IPS-20b (cell line): Measurements from ENCODE around the gene DCUN1D1.
A peak's percentile ranks its signal among the peaks of the same experiment; 100 is the strongest.

ENCODE experiments used
- H3K27ac ChIP-seq: one replicate; pipeline ENCODE4 v1.5.1; 2013; ENCODE audit warnings: low read length
- H3K27me3 ChIP-seq: 2 replicates; pipeline ENCODE4 v1.6.1; 2013; ENCODE audit warnings: mild to moderate bottlenecking, low read length, inconsistent platforms; ENCODE audit not compliant: insufficient read depth
- H3K36me3 ChIP-seq: 2 replicates; pipeline ENCODE4 v1.6.1; 2013; ENCODE audit warnings: low read depth, mild to moderate bottlenecking, inconsistent platforms, low read length, moderate library complexity; ENCODE audit not compliant: insufficient read depth
- H3K4me1 ChIP-seq: 2 replicates; pipeline ENCODE4 v1.6.1; 2013; ENCODE audit warnings: mild to moderate bottlenecking, control low read depth, inconsistent platforms, low read length, moderate library complexity; ENCODE audit not compliant: insufficient read depth
- H3K4me3 ChIP-seq: 2 replicates; pipeline ENCODE4 v1.5.1; 2013; ENCODE audit warnings: mild to moderate bottlenecking, low read length, inconsistent platforms
- H3K9ac ChIP-seq: 2 replicates; pipeline ENCODE4 v1.6.1; 2013; ENCODE audit warnings: low read depth, mild to moderate bottlenecking, inconsistent platforms, low read length, moderate library complexity
- H3K9me3 ChIP-seq: 2 replicates; pipeline ENCODE4 v1.6.1; 2013; ENCODE audit warnings: mild to moderate bottlenecking, low read depth, low read length, inconsistent platforms; ENCODE audit not compliant: insufficient read depth

DCUN1D1 gene

DNA sequence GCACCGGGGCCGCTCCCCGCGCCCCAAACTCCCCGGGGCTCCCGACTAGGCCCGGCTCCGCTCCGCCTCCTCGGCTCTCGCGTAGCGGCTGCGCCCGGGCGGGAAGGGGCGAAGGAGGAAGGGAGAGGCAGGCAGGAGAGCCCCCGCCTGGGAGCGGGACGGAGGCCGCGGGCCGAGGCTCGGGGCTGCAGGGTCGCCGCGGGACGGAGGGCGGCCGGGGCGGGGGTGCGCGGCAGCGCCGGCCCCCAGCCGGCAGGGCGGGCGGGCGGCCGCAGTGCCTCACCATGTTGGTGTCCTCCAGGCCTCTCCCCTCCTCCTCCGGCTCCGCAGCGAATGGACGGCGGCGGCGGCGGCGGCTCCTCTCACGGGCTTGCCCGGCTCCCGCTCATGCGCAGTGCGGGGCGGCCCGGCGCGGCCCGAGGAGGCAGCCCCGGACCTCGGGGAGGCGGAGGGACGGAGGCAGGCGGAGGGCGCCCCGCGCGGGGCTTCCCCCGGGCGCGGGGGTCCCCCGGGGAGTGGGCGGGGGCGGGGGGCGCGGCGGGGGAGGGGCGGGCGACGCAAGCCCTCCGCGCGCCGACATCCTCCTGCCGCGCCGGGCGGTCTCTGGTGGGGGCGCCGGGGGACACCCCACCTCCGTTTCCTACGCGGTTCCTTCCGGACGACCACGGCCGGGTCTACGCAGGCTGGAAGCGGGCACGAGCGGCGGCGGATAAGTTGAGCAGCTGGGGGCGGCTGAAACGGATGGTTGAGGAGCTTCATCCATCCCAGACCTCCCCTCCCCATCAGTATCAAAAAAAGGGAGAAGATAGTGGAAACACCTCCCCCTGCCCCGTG is at the start of gene DCUN1D1:
Gene DCUN1D1 (minus strand): TSS at position 335 of the 834 bp plus-strand sequence. CDS start 49 bp downstream, at position 286.
- no peaks in the 10 kb centered on the region for H3K9me3 ChIP-seq
- no peaks in the 10 kb centered on the region for H3K27me3 ChIP-seq
- H3K9ac ChIP-seq = peak within 1 kb of the TSS; percentile 93
- peak within 1 kb of the TSS; percentile 75 for H3K27ac ChIP-seq
- no peaks in the 10 kb centered on the region for H3K36me3 ChIP-seq
- peaks cover 11% of the 10 kb centered on the region; the same call in 1 of the 2 replicates for H3K4me1 ChIP-seq
- peak within 1 kb of the TSS; percentile 88 for H3K4me3 ChIP-seq

DNA sequence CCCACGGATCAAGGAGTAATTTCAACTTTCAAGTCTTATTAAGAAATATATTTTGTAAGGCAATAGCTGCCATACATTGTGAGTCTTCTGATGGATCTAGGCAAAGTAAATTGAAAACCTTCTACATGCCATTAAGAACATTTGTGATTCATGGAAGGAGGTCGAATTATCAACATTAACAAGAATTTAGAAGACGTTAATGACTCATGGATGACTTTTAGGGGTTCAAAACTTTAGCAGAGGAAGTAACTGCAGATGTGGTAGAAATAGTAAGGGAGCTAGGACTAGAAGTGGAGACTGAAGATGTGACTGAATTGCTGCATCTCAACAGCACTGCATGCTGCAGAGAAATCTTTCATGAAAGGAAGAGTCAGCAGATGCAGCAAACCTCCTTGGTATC is 48.1 kb upstream of the DCUN1D1 start:
- Histone ChIP-seq H3K4me3 (no peak overlapping the region), H3K9me3 (no peaks in the 10 kb centered on the region), H3K9ac (no peak overlapping the region), H3K27ac (no peak overlapping the region), H3K4me1 (no peaks in the 10 kb centered on the region), H3K36me3 (peaks cover 49% of the 10 kb centered on the region), H3K27me3 (no peaks in the 10 kb centered on the region)

- Histone ChIP-seq H3K4me1 (no peaks in the 10 kb centered on the region), H3K36me3 (peaks cover 44% of the 10 kb centered on the region), H3K9me3 (no peaks in the 10 kb centered on the region), H3K27ac (no peak overlapping the region), H3K9ac (no peak overlapping the region), H3K4me3 (no peak overlapping the region), H3K27me3 (no peaks in the 10 kb centered on the region)
Measured at GRCh38 chr3:183027276-183027675, 46.9 kb upstream of the DCUN1D1 start.

GRCh38 chr3:183022936-183023516 is 42.7 kb upstream of the DCUN1D1 start:
- Histone ChIP-seq H3K36me3 (peaks cover 48% of the 10 kb centered on the region), H3K27ac (no peak overlapping the region), H3K9me3 (no peaks in the 10 kb centered on the region), H3K4me1 (no peaks in the 10 kb centered on the region), H3K9ac (no peak overlapping the region), H3K4me3 (no peak overlapping the region), H3K27me3 (no peaks in the 10 kb centered on the region)

DNA sequence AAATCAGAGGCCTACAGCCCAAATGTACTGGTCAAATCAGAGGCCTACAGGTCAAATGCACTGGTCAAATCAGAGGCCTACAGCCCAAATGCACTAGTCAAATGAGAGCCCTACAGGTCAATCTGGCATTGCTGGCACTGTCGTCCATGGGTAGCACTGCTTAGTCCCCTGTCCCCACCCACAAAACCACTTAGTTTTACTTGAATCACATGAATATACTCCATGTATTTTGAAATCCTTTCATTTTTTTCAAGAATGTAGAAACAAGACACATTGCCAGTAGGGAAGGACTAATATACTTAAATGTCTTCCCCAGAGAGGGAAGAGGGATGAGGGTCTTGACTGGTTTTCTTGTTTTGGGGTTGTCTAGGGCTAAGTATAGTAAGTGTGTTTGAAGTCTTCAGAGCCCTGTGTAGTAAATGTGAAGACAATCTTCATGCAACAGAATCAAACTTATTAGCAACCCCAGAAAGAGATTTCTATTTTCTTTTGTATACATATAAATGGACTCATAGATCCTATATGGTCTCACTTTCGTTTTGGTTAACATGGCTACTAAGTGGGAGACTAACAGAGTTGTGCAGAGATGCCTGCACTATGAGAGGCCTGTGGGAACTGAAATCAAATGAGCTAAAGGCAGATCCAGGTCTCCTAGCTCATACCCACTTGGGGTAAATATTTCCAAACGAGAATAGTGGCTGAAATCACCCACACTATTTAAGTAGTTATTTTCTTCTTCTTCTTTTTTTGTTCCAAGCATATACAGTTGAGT is 38.3 kb upstream of the DCUN1D1 start:
- Histone ChIP-seq H3K9ac (no peak overlapping the region), H3K4me1 (no peaks in the 10 kb centered on the region), H3K27ac (no peak overlapping the region), H3K4me3 (no peak overlapping the region), H3K9me3 (no peaks in the 10 kb centered on the region), H3K27me3 (no peaks in the 10 kb centered on the region), H3K36me3 (peaks cover 58% of the 10 kb centered on the region)

DNA sequence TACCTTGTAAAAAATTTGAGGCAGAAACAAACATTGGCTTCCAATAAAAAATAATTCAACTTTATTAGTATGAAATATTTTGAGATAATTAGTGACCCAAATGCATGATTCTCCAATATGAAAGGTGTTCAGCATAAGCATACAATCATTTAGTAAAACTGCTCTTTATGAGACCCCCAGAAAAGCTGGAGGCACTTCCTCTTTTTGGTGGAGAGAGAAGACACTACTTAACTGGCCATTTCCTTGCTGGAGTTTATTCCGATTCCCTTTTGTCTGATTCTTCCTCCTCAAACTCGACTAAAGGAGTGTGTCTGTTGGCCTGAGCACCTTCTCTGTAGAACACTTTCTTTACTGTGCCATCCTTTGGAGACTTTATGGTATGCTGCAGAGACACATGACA is 34.8 kb upstream of the DCUN1D1 start:
- Histone ChIP-seq H3K4me1 (no peaks in the 10 kb centered on the region), H3K4me3 (no peak overlapping the region), H3K27me3 (no peaks in the 10 kb centered on the region), H3K9me3 (no peaks in the 10 kb centered on the region), H3K36me3 (peaks cover 33% of the 10 kb centered on the region), H3K27ac (no peak overlapping the region), H3K9ac (no peak overlapping the region)

- Histone ChIP-seq H3K9me3 (no peaks in the 10 kb centered on the region), H3K4me3 (no peak overlapping the region), H3K4me1 (no peaks in the 10 kb centered on the region), H3K9ac (no peak overlapping the region), H3K27ac (no peak overlapping the region), H3K36me3 (peaks cover 19% of the 10 kb centered on the region), H3K27me3 (no peaks in the 10 kb centered on the region)
Measured at GRCh38 chr3:183013856-183014255, 33.5 kb upstream of the DCUN1D1 start.

DNA sequence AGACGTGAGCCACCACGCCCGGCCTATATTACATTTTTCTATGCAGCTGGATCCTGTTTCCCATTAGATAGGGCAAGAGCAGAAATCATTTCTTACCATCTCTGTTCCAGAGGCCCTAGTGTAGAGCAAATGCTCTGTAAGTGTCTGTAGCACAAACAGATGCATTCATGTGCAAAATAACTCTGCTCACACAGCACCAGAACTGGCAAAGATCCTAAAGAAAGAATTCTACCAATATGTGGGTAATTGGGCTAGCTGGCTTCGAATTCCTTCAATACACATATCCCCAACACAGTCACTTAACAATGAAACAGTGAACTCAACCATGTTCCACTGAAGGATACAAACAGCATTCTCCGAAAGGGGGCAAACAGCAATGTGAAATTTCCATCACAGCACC is 32.7 kb upstream of the DCUN1D1 start:
- no peaks in the 10 kb centered on the region for H3K27me3 ChIP-seq
- H3K9ac ChIP-seq = no peak overlapping the region
- no peaks in the 10 kb centered on the region for H3K4me1 ChIP-seq
- peaks cover 14% of the 10 kb centered on the region for H3K36me3 ChIP-seq
- H3K27ac ChIP-seq = no peak overlapping the region
- H3K4me3 ChIP-seq = no peak overlapping the region
- no peaks in the 10 kb centered on the region for H3K9me3 ChIP-seq

GRCh38 chr3:183008800-183009199 is 28.5 kb upstream of the DCUN1D1 start:
- no peaks in the 10 kb centered on the region for H3K27me3 ChIP-seq
- H3K27ac ChIP-seq = no peak overlapping the region
- no peaks in the 10 kb centered on the region for H3K9me3 ChIP-seq
- H3K36me3 ChIP-seq = no peaks in the 10 kb centered on the region
- H3K4me3 ChIP-seq = no peak overlapping the region
- no peak overlapping the region for H3K9ac ChIP-seq
- peaks cover 5% of the 10 kb centered on the region; the same call in 1 of the 2 replicates for H3K4me1 ChIP-seq

DNA sequence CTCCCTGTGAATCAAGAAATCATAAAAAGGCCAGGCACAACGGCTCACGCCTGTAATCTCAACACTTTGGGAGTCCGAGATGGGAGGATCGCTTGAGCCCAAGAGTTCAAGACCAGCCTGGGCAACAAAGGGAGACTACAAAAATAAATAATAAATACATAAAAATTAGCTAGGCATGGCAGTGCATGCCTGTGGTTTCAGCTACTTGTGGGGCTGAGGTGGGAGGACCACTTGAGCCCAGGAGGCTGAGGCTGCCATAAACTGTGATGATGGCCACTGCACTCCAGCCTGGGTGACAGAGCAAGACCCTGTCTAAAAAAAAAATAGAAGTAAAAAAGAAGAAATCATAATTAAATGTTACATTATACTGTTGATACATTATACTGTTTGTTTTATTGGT is 28.0 kb upstream of the DCUN1D1 start:
- Histone ChIP-seq H3K4me1 (peaks cover 5% of the 10 kb centered on the region; the same call in 1 of the 2 replicates), H3K36me3 (no peaks in the 10 kb centered on the region), H3K27ac (no peak overlapping the region), H3K9me3 (no peaks in the 10 kb centered on the region), H3K27me3 (no peaks in the 10 kb centered on the region), H3K4me3 (no peak overlapping the region), H3K9ac (no peak overlapping the region)

- Histone ChIP-seq H3K4me1 (peaks cover 5% of the 10 kb centered on the region; the same call in 1 of the 2 replicates), H3K9me3 (no peaks in the 10 kb centered on the region), H3K9ac (no peak overlapping the region), H3K27ac (no peak overlapping the region), H3K4me3 (no peak overlapping the region), H3K36me3 (no peaks in the 10 kb centered on the region), H3K27me3 (no peaks in the 10 kb centered on the region)
Measured at GRCh38 chr3:183006396-183007002, 26.2 kb upstream of the DCUN1D1 start.
